Kidney glomerular epithelial cell (primary cell): ENCODE measurements around the gene POLG.
A peak's percentile ranks its signal among the peaks of the same experiment; 100 is the strongest.

Experiments used
- DNase-seq: peaks from one replicate; lab custom pipeline; 2025; lab: John Stamatoyannopoulos, UW

The POLG gene

DNA sequence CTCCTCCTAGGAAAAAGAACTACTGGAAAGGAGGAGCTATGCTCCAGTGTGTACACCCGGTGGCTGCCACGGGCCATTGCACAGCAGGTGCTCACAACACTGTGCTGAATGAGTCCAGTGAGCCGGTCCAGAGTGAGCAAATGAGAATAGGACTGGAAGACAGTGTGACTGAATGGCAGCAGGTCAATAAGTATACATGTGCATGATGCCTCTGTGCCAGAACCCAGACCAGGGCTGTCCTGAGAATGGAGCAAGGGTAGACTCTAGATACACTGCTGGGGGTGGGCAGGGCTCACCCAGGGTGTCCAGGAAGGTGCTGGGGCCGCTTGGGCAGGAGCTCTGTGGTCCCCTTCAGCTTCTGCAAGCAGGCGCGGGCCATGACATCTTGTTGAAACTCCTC is 8.3 kb downstream of the POLG start:
- DNase-seq: no peak

DNA sequence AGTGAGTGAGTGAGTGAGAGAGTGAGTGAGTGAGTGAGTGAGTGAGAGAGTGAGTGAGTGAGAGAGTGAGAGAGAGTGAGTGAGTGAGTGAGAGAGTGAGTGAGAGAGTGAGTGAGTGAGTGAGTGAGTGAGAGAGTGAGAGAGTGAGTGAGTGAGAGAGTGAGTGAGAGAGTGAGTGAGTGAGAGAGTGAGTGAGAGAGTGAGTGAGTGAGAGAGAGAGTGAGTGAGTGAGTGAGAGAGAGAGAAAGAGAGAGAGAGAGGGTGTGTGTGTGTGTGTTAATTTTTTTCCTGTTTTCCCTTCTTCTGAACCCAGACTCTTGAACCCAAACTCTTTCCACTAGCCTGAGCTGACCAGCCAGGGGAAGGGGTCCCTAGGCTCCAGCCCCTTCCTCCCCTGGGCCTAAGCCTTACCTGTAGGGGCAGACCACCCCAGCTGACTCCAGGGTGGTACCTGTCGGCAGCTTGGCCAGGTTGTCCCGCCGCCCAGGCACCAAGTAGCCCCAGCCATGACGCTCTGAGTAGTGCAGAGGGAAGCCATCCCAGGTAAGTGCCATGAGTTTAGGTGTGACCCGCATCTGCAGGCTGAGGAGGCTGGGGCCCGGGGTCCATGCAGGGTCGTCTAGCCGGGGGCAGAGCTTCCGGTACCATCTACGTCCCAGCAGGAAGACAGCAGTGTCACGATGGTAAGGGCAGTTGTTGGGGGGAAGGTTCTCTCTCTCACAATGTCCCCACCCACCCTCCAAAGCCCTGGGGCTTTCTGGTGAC is 9.4 kb downstream of the POLG start:
- no peak for DNase-seq

DNA sequence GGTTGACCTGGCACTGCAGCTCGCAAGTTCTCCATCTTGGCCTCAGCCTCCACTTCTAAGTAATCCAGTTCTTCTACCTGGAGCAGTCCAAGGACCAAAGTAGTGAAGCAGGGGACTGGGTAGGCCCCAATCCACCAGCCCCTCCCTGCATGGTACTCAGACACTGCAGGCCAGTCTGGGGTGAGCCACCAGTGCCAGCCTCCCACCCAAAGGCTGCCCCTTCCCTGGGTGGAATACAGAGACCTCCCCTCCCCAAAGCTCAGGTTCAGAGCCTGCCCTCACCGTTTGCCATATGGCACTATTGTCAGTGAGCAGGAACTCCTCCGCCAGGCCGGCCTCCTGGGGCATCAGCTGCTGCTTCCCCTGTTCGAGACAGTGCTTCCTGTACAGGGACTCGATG is 10.8 kb downstream of the POLG start:
- no peak for DNase-seq

DNA sequence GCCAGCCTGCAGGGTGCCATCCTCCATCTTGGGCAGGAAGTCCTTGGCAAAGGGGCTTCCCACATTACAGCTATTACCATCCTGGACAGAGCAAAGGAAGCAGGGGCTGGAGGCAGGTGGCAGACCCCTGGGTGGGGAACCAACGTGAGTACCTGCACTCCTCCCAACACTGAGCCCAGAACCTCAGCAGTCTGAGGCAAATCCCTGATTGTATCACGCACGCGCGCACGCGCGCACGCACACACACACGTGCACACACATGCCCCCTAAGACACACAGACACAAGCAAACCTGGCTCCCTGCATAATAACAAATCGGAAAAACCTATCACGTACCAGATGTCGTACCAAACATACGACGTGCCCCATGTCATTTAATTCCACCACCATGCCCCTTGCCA is 11.8 kb downstream of the POLG start:
- DNase-seq: no peak

DNA sequence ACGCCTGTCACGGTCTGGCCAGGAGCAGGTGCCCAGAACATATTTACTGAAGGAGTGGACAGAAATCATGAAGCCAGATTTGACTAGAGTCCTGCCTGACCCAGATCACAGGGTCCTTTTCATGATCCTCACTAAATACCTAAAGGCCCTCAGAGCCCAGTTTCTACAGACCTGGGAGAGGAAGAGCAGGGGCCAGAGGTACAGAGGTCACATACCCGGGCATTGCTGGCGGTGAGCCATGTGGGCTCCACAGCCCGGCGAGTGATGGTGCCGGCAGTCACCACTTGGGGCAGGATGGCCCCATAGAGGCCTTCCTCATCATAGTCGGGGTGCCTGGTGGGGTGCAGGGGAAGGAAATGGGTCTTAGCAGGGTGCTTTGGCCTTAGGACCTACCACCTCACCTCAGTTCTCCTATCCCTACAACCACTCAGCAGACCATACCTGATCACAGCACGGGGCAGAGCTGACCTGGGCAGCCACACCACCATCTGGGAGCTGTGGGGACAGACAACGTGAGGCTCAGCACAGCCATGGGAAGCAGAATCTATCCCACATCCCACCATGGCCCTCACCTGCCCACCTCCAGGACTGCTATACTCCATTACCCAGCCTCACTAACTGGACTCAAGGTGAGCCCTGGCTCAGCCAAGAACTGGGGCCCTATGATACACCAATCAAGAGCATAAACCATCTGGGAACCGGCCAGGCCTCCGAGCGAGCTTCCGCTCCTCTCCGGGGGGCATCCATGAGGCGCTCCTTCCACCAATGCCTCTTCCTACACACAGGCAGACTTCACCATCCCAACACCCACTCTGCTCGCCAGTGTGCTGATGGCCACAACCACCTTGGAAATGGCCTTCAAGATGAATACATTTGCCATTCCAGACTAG is 12.9 kb downstream of the POLG start:
- no peak for DNase-seq

DNA sequence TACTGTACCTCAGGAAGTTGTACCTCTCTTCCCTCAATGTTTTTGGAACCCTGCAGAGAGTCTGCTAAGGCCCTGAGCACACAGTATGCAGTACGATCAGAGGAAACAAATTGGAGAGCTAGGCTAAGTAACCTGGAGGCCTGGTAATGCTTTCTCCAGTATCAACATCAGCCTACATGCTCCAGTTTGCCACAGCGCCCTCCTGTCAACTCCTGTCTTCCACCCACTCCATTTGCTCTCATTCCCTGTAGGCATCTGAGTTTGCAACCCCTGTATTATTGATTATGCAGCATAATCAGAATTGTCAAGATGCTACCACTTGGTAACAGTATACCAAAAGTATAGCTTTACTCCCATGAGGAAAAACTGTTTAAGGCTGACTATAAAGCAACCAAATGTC is 14.4 kb downstream of the POLG start:
- DNase-seq: no peak

DNA sequence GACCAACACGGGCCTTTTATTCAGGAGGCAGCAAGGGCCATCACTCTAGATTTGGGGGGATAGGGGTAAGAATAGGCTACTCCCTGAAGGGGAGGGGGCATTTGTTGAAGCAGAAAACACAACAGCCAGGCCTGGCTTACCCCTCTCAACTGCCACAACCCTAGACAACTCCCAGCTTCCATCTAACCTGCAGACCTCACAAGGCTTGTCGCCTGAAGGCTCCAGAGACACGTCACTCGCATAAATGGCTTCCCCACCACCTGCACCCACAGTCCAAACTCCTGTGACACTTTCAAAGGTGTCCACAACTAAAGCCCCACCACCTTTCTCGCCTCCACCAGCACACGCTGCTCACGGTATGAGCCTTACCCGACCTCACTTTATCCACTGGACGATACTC is 14.9 kb downstream of the POLG start:
- DNase-seq: no peak

DNA sequence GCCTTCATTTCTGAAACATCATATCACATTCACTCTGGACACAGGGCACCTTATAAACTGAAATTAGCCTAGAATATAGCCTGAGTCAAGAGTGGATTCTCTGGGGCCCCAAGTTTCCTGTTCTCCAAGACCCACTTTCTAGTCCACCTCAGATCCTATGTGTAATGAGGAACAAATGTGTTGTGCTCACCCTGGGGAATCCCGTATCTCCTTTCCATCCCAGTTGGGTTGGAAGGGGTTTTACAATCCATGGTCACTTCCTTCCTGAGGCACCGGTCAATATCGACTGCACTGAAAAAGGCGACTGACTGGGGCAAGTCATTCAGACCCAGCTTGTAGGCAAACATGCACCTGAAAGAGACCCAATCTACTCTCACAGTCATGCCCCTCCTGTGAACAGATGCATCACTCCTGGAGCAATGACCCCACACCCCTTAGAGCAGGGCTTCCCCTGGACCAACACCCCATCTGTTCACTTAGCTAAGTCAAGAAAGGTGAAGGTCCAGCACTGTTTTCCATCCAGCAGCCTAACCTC is 17.4 kb downstream of the POLG start:
- DNase-seq: no peak

DNA sequence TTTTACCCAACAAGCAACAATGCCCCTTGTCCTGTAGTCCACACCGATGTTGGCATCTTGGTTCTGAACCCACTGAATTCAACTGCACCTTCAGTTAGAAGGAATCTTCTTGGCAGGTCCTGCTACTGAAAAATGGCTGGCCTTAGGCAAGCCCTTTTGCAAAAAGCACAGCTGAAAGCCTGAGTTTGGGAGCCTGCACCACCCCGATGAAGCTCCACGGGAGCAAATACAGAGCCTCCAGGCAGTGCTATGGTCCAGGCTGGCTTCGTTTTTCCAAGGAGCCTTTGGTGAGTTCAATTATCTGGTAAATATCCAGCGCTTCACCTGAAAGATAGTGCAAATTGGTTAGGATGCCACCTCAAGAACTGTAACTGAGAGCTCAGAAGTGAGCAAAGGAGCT is 18.1 kb downstream of the POLG start:
- no peak for DNase-seq

DNA sequence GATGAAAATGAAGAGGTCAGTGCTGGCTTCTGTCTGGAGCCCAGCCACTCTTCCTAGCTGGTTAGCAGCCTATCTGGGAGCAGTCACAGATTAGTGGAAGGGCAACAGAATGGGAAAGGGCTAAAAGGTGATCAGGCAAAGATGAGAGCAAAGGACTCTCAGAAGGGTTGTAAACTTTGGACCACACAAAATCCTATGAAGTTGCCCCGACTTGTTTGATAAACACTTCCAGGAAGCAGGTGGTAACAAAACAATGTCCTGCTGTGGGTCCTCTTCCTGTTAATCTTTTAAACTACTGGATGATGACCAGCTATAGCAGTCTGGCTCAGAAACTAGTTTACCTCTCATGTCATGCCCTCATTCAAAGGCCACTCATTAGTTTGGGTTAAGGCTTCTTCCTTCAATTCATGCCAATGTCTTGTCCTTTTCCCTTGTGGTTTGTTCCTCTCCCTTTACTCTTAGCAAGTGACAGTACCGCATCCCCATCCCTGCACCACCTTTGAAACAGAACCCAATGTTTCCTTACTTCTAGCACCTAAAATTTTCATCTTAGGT is 19.2 kb downstream of the POLG start:
- no peak for DNase-seq

DNA sequence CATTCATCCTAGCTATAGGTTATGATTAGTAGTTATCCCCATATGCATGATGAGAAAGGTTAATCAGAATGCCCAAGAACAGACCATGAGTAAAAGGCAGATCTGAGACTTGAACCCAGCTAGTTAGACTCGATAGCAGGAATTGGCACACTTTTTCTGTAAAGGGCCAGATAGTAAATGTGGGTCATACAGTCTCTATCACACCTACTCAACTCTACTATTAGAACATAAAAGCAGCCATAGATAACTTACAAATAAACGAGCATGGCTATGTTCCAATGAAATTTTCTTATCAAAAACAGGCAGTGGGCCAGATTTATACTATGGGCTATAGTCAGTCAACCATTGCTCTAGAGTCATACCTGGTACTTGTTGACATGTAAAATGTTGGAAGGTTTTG is 24.6 kb downstream of the POLG start:
- no peak for DNase-seq

DNA sequence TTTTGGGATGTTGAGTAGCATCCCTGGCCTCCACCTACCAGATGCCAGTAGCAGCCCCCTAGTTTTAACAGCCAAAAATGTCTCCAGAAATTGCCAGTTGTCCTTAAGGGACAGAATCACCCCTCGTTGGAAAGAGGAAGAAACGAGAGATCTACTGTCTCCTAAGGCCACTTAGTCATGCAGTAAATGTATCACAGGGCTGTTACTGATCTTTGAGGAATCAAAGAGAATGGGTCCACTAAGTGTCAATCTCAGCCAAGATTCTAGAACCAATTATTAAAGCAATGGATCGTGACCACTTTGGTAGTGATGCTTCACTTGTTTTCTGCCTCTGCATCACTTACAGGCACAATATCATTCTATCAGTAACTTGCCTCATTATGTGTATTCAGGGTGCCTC is 26.4 kb downstream of the POLG start:
- no peak for DNase-seq

DNA sequence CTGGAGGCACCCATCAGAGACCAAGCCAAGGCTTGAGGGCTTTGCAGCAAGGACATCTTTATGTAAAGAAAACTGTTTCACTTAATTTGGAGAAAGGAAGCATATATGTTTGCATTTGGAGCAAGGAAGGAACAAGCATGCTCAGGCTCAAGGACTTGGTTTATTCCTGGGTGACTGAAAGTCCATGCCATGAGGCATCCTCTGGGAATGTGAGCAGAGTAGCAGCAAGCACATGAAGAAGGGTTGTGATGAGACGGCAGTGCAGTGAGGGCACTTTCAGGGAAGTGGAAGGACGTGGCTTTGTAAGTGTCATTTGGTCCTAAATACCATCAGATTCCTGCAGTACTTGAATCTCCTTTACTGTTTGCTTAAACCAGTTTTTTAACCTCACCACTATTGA is 26.8 kb downstream of the POLG start:
- peak; percentile 30 for DNase-seq

DNA sequence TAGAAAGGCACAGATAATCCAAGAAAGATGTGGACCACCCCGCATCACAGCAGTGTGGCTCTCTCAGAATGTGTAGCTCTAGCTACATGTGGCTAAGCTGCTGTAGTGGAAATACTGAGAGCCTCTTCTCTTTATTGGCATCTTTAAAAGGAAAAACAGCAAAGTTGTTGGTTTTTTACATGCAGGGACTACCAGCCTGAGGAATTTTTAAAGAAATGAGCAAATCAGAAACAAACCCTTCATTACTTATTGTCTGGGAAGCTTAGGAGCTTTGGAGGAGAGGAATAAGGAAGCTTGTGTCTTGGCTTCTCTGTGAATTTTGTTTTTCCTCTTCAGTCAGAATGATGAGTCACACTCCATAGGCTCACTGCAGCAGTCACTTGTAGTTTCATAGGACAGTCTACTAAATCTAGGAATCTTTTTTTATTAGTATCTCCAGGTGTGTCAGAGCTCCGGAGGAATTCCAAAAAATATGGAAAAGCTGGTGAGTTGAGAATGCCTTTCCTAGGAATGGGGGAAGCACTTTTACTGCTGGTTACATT is 27.5 kb downstream of the POLG start:
- DNase-seq: no peak

DNA sequence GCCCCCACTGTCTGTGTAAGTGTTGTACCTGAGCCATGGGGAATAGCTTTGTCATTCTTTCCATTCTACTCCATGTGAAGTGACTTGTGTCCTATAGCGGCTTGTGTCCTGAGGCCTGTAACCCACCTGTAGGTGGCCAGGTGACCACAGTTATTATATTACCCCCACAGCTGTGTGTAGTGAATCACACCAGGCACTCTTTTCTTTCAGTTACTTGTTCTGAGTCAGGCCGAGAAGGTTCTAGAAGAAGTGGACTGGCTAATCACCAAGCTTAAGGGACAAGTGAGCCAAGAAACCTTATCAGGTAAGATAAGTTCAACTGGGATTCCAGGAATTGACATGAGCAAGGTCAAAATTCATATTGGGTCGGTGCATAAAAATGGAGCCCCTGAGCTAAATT is 29.2 kb downstream of the POLG start:
- no peak for DNase-seq

DNA sequence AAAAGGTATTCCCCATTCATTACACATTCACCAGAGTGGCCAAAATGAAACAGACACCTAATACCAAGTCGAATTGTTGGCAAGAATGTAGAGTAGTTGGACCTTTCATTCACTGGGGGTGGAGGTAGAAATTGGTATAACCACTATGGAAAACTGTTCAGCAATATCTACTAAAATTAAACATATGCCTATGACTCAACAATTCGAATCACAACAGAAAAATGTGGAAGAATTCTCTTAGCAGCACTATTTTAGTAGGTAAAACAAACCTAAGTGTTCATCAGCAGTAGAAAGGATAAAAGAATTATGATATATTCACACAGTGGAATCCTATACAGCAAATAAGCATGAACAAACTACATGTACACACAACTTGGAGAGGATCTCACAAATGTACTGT is 30.6 kb downstream of the POLG start:
- no peak for DNase-seq

DNA sequence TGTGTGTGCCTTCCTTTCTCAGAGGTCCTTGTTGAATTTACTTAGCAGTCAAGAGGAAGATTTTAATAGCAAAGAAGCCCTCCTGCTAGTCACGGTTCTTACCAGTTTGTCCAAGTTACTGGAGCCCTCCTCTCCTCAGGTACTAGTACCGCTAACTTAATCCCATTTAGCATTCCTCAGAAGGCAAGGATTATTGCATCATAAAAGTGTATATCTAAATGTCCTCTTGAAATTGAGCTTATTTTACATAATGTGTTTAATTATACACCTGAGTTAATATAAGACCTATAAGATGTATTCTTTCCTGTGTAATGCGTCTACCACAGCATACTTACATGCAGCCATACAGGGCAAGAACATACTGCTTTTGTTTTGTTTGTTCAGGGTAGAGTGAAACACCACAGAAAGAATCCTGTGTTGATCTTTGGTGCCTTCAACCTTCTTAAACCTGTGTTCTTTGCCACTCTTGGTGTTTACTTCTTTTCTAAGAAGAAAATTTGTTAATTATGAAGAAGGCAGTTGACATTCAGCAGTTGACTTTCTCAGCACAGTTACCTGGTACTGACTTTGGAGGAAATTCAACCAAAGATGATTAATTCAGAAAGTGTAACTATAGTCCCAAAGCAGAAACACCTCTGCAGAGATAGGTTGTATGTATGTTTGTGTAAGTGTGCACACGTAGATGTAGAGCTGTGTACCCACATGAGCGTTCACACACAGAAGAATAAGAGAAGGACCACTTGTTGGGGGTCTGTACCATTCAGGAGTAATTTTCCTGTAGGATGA is 33.1 kb downstream of the POLG start:
- DNase-seq: no peak

DNA sequence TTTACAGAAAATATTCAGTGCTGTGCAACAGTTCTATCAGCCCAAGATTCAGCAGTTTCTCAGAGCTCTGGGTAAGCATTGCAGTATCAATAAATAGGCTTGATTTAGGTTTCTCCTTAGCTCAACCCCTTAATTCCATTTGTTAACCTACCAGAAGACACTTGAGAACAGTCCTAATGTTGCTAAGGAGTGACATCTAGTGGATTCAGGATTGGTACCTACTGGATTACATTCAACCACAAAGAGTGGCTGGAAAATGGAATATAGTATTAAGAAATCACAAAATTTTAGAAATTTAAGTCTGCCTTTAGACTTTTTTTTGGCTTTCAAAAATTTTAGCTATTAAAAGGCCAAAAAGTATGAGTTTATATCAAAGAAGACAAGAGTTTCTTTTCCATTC is 34.7 kb downstream of the POLG start:
- DNase-seq: no peak

DNA sequence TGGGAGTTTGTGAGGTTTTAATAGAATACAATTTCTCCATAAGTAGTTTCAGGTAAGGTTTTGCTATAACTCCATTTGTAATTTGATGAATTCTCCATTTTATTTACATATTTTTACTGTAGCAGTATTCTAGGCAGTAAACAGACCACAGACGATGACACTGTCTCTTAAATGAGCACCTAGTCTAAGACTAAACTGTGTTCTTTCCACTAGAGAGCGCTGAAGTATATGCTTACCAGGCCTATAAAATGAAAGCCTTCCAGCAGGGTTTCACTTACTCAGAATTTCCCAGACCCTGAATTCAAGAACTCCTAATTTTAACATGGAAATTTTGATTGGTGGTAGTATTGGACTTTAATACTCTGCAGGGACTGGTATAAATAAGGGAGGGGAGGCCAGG is 41.6 kb downstream of the POLG start:
- DNase-seq: no peak

DNA sequence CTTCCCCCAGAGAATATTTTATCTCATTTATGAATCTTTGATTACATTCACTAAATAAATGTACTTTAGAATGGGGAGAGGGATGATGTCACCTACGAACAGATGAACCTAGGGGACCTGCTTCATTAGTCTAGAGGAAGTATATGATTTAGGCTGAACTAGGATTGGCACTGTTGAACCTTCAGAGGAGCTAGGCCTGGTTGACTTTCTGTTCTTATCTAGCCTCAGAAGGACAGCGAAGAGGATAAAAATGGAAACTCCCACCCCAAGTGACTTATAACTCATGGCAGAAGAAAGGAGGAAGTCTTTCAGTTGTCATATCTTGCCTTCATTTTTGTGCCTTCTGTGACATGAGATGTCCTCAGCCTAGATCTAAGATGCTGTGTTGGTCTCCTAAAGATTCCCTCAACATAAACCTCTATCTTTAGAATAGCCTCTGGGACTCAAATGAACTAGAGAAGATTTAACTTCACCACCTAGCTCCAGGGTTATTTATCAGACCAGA is 42.6 kb downstream of the POLG start:
- DNase-seq: no peak

DNA sequence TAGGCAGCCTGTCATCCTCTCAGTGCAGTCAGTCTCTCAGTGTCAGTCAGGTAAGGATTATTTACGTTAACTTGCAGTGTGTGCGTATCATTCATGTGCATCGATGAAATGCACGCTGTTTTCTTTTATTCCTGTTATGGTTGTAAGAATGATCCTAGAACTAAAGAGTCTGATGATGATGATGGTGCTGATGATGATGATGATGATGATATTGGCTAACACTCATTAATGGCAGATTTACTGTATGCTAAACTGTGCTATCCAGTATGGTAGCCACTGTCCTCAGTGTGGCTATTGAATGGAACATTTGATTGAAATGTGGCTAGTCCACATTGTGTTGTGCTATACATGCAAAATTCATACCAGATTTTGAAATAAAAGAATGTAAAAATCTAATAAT is 51.4 kb downstream of the POLG start:
- DNase-seq: no peak

DNA sequence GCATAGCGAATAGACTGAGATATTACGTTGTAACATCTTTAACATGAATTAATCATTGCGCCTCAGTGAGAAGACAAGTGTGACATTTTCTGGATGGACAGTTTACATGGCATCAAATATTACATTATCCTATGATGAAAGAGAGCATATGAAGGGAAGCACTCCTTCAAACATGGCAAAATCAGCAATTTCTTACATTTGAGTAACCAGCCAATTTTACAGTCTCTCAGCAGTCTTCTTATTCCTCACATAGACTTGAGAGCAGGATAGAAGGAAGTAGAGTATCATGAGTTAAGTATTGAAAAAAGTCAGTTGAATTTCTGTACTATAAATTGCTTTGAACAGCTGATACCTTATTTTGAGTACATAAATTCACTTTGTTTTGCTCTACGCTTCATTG is 52.0 kb downstream of the POLG start:
- no peak for DNase-seq
